Measurements from ENCODE around the gene CIAPIN1.
"Not testable (repeated sequence)": the region's sequence is repeated elsewhere in the genome, so short reads cannot be mapped to it uniquely, and the experiment has no call there.

GRCh38 chr16:57440551-57440950 lies 6.6 kb downstream of the CIAPIN1 start:
- TF ChIP-seq POLR2AphosphoS5, POLR2A, TAF1 (IDR thresholded peaks at IDR 0.05; ENCODE audit: low read depth, low read length): not testable (repeated sequence)
